OCI-LY1 (cell line): ENCODE measurements around the gene SMIM1.

Experiments
- CTCF ChIP-seq: fragments of 200-600 bp; sonication (generic), shearing (Covaris generic); IDR thresholded peaks from 2 replicates; pipeline ENCODE4 v1.5.1; 2017; ENCODE audit warnings: mild to moderate bottlenecking, antibody characterized with exemption, low read length, moderate library complexity, mixed read lengths
- EZH2 ChIP-seq: fragments of 200-600 bp; sonication (generic), shearing (Covaris generic); IDR thresholded peaks from 2 replicates; pipeline ENCODE4 v1.8.0; 2017; ENCODE audit warnings: borderline replicate concordance, mixed run types, mild to moderate bottlenecking, antibody characterized with exemption, low read length, moderate library complexity, mixed read lengths

- TF ChIP-seq CTCF (no peak), EZH2 (no peak)
Measured at GRCh38 chr1:3787745-3788605, 15.4 kb downstream of the SMIM1 start.
